PFSK-1 (cell line): ENCODE measurements around the gene SLC13A3.

Experiments used
- FOXP2 ChIP-seq: optimal IDR thresholded peaks from 2 replicates; pipeline ENCODE3; 2011; ENCODE audit warnings: borderline replicate concordance, control low read depth, inconsistent platforms; ENCODE audit not compliant: insufficient read depth; ENCODE audit errors: extremely low read length, extremely low read depth
- POLR2AphosphoS5 ChIP-seq: IDR thresholded peaks from 2 replicates; pipeline ENCODE4 v1.6.1; 2012; ENCODE audit warnings: low read depth, mild to moderate bottlenecking, control low read depth, low read length, moderate library complexity
- REST ChIP-seq, 2 experiments: IDR thresholded peaks; 2 replicates each; pipeline versions ENCODE4 v1.6.1 to v1.8.0; 2011 to 2012; ENCODE audit warnings: low read depth in 2 of 2, low read length in 2 of 2, control low read depth in 1 of 2, inconsistent platforms in 1 of 2, mild to moderate bottlenecking in 1 of 2, moderate library complexity in 1 of 2; ENCODE audit not compliant: insufficient read depth in 1 of 2
- SIN3A ChIP-seq: IDR thresholded peaks from 2 replicates; pipeline ENCODE4 v1.6.1; 2012; ENCODE audit warnings: mild to moderate bottlenecking, low read length, moderate library complexity, borderline replicate concordance; ENCODE audit not compliant: insufficient read depth
- TAF1 ChIP-seq: IDR thresholded peaks from 2 replicates; pipeline ENCODE4 v1.6.1; 2012; ENCODE audit warnings: low read length, control low read depth, borderline replicate concordance; ENCODE audit not compliant: insufficient read depth

DNA sequence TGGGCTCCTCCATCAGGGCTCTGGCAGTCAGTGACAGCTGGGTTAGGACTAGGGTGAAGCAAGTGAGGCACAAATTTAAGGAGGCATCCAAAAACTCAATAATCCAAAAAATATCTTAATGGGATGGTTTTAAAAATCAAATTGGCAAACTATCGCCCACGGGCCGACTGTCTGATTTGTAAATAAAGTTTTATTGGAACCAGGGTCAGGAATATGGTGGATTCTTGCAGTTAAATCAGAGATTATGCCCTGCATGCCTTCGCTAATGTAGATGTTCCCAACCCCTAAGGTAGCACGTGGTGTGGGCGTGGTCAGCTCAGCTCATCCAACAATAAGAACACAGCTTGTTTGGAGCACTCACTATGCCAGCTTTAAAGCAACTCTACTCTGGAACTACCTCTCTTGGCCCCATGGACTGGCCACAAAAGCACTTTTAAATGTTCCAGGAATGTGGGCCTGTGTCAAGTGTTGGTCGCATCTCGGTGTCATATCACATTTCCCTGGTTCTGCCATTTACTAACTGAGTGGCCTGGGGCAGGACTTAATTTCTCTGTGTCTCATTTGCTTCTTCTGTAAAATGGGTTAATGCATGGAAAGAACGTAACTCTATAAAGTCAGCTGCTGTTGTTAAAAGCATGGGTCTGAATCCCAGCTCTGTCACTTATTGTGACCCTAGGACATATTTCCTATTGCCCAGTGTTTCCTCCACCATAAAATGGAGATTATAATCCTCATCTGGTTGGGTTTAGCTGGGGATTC, 31.0 kb upstream of the SLC13A3 start:
- TF ChIP-seq REST (IDR thresholded peaks at IDR 0.05; ENCODE audit: insufficient read depth in 1 of 2, low read depth in 2 of 2, low read length in 2 of 2): no peak
- no peak for TF ChIP-seq SIN3A
- no peak for TF ChIP-seq POLR2AphosphoS5
- no peak for TF ChIP-seq TAF1
- no peak for TF ChIP-seq FOXP2
